ENCODE results near the gene ACTN1.

The ACTN1 gene

DNA sequence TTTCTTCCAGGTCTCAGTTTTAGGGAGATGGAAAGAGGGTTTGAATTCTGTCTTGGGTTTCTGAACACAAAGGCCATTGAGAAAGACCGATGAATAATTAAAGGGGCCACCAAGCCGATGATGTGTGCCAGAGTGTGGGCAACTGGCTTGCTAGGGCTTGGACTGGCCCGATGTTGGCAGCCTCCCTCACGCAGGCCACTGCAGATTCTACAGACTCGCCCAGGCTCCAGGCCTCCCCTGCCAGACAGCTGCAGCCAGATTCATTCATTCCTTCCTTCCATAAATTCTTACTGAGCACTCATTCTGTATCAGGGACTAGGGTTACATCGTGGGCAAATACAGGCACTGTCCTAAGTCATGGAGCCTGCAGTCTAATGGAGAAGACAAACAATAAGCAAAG is 34.9 kb downstream of the ACTN1 start:
- no peaks in the 10 kb centered on the region for H3K4me1 ChIP-seq (ENCODE audit: low read length)
- no peaks in the 10 kb centered on the region for H3K9me3 ChIP-seq (ENCODE audit: insufficient read depth, low read length)
- no peak overlapping the region for H3K4me2 ChIP-seq (ENCODE audit: low read length)
- TF ChIP-seq, protein P1, sequence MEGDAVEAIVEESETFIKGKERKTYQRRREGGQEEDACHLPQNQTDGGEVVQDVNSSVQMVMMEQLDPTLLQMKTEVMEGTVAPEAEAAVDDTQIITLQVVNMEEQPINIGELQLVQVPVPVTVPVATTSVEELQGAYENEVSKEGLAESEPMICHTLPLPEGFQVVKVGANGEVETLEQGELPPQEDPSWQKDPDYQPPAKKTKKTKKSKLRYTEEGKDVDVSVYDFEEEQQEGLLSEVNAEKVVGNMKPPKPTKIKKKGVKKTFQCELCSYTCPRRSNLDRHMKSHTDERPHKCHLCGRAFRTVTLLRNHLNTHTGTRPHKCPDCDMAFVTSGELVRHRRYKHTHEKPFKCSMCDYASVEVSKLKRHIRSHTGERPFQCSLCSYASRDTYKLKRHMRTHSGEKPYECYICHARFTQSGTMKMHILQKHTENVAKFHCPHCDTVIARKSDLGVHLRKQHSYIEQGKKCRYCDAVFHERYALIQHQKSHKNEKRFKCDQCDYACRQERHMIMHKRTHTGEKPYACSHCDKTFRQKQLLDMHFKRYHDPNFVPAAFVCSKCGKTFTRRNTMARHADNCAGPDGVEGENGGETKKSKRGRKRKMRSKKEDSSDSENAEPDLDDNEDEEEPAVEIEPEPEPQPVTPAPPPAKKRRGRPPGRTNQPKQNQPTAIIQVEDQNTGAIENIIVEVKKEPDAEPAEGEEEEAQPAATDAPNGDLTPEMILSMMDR (IDR thresholded peaks at IDR 0.05; ENCODE audit: low read depth, low read length) = no peak
- no peak for TF ChIP-seq EZH2phosphoT487 (IDR thresholded peaks at IDR 0.05; ENCODE audit: low read depth)
- H3K9ac ChIP-seq (ENCODE audit: low read length) = no peak overlapping the region
- no peaks in the 10 kb centered on the region for H3K36me3 ChIP-seq (replicated peaks; ENCODE audit: low read depth, low read length)
- H3K27me3 ChIP-seq (ENCODE audit: low read depth, low read length) = no peaks in the 10 kb centered on the region
- H3K4me3 ChIP-seq (ENCODE audit: low read length) = no peak overlapping the region
- no peaks in the 10 kb centered on the region for H4K20me1 ChIP-seq (ENCODE audit: insufficient read depth, low read length)
- H2AFZ ChIP-seq (ENCODE audit: low read depth, low read length) = no peak overlapping the region
- H3K79me2 ChIP-seq (ENCODE audit: low read length) = no peaks in the 10 kb centered on the region
- no peak overlapping the region for H3K27ac ChIP-seq (ENCODE audit: low read length)

DNA sequence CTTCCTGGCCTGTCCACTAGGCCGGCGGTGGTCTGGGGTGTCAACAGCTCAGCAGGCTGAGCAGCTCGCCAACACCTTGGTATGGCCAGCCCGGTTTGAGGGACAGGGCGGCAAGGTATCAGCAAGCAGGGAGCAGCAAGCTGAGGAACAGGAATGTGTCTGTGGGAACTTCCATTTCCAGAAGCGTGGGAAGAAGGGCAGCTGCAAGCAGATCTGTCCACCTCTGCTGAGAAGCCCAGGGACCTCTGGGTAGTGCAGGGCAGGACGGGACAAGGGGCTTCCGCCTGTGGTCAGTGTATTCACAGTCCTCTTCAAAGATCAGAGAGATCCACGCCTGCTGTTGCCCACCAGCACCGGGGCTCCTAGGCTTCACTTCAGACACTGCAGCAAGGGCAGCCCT is 36.0 kb downstream of the ACTN1 start:
- Histone ChIP-seq H3K27ac (ENCODE audit: low read length) (no peak overlapping the region), H3K79me2 (ENCODE audit: low read length) (no peaks in the 10 kb centered on the region)

DNA sequence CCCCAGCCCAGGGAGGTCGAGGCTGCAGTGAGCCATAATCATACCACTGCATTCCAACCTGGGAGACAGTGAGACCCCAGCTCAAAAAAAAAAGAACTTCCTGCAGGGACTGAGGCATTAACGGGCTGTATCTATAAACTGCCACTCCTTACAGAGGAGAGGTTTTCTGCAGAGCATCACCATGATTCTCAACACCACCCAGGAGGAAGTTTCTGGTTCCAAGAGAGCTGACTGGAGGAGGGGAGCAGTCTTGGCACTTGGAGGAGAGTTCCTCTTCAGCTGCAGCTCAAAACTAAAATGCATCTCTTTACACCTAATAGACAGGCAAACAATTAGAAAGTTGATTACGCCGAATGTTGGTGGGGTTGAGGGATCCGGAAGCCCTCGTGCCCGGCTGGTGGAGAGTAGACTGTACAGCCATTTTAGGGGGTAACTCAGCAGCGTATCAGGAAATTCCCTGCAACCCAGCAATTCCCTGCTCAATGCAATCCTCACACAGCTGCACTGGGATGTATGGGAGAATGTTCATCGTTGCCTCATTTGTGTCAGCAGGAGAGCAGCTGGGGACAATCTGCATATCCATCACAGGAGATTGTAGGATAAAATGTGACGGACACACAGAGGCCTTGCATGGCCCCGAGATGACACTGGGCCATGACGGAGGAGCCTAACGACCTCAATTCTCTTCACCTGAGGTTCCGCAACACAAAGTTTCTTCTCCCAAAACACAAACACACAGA is 36.6 kb downstream of the ACTN1 start:
- no peak overlapping the region for H2AFZ ChIP-seq (ENCODE audit: low read depth, low read length)
- no peak overlapping the region for H3K9ac ChIP-seq (ENCODE audit: low read length)
- no peak overlapping the region for H3K4me3 ChIP-seq (ENCODE audit: low read length)
- H3K4me1 ChIP-seq (ENCODE audit: low read length) = peaks cover 6% of the 10 kb centered on the region
- H3K4me2 ChIP-seq (ENCODE audit: low read length) = no peak overlapping the region
- H3K9me3 ChIP-seq (ENCODE audit: insufficient read depth, low read length) = no peaks in the 10 kb centered on the region
- no peak overlapping the region for H3K27ac ChIP-seq (ENCODE audit: low read length)
- TF ChIP-seq, protein P1 (IDR thresholded peaks at IDR 0.05; ENCODE audit: low read depth, low read length) = no peak
- TF ChIP-seq EZH2phosphoT487 (IDR thresholded peaks at IDR 0.05; ENCODE audit: low read depth) = no peak
- H3K27me3 ChIP-seq (ENCODE audit: low read depth, low read length) = no peaks in the 10 kb centered on the region
- no peaks in the 10 kb centered on the region for H4K20me1 ChIP-seq (ENCODE audit: insufficient read depth, low read length)
- H3K79me2 ChIP-seq (ENCODE audit: low read length) = no peaks in the 10 kb centered on the region
- H3K36me3 ChIP-seq (replicated peaks; ENCODE audit: low read depth, low read length) = no peaks in the 10 kb centered on the region

More for the DNA sequence above, 36.0 kb downstream of the ACTN1 start:
- TF ChIP-seq EZH2phosphoT487 (IDR thresholded peaks at IDR 0.05; ENCODE audit: low read depth) = no peak
- TF ChIP-seq, protein P1 (IDR thresholded peaks at IDR 0.05; ENCODE audit: low read depth, low read length) = no peak
- H3K4me3 ChIP-seq (ENCODE audit: low read length) = no peak overlapping the region
- H3K9ac ChIP-seq (ENCODE audit: low read length) = no peak overlapping the region
- no peaks in the 10 kb centered on the region for H4K20me1 ChIP-seq (ENCODE audit: insufficient read depth, low read length)
- H3K36me3 ChIP-seq (replicated peaks; ENCODE audit: low read depth, low read length) = no peaks in the 10 kb centered on the region
- peaks cover 6% of the 10 kb centered on the region for H3K4me1 ChIP-seq (ENCODE audit: low read length)
- no peak overlapping the region for H2AFZ ChIP-seq (ENCODE audit: low read depth, low read length)
- no peaks in the 10 kb centered on the region for H3K9me3 ChIP-seq (ENCODE audit: insufficient read depth, low read length)
- no peak overlapping the region for H3K4me2 ChIP-seq (ENCODE audit: low read length)
- no peaks in the 10 kb centered on the region for H3K27me3 ChIP-seq (ENCODE audit: low read depth, low read length)

DNA sequence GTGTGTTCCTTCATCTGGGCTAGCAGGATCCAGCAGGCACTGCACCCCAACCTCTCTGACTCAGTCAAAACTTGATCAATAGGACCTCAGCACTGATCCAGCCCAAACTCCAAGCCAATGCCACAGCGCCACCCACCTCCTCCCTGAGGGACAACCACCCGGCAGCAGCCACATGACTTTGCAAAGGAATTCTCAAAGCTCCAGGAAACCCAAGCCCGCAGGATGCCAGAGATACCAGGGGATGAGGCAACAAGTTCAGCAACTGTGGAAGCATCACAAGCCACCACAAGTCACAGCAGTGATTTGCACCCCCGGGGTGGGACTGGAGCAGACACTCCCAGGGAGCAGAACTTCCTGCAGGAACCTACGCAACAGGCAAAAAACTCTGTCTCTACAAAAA is 37.3 kb downstream of the ACTN1 start:
- no peak overlapping the region for H3K27ac ChIP-seq (ENCODE audit: low read length)
- H3K36me3 ChIP-seq (replicated peaks; ENCODE audit: low read depth, low read length) = no peaks in the 10 kb centered on the region
- H3K4me1 ChIP-seq (ENCODE audit: low read length) = peaks cover 6% of the 10 kb centered on the region
- H3K27me3 ChIP-seq (ENCODE audit: low read depth, low read length) = no peaks in the 10 kb centered on the region
- H3K4me3 ChIP-seq (ENCODE audit: low read length) = no peak overlapping the region
- no peaks in the 10 kb centered on the region for H3K79me2 ChIP-seq (ENCODE audit: low read length)
- TF ChIP-seq, protein P1 (IDR thresholded peaks at IDR 0.05; ENCODE audit: low read depth, low read length) = no peak
- TF ChIP-seq EZH2phosphoT487 (IDR thresholded peaks at IDR 0.05; ENCODE audit: low read depth) = no peak
- no peak overlapping the region for H3K4me2 ChIP-seq (ENCODE audit: low read length)
- no peak overlapping the region for H2AFZ ChIP-seq (ENCODE audit: low read depth, low read length)
- H3K9me3 ChIP-seq (ENCODE audit: insufficient read depth, low read length) = no peaks in the 10 kb centered on the region
- H4K20me1 ChIP-seq (ENCODE audit: insufficient read depth, low read length) = no peaks in the 10 kb centered on the region
- H3K9ac ChIP-seq (ENCODE audit: low read length) = no peak overlapping the region
